D721Med (cell line): ENCODE results near the gene HRH2.

Experiments used
- DNase-seq: peaks from one replicate; pipeline ENCODE4 v3.0.0; 2011; ENCODE audit warnings: low spot score; ENCODE audit not compliant: insufficient read length
- FAIRE-seq: peaks from 2 replicates; lab custom pipeline; 2011; peaks lifted over from hg19 to GRCh38; lab: Jason Lieb, UNC
- CTCF ChIP-seq: IDR thresholded peaks from 2 replicates; pipeline ENCODE4 v1.5.1; 2012; ENCODE audit warnings: mild to moderate bottlenecking, control low read depth; ENCODE audit not compliant: insufficient read depth; ENCODE audit errors: missing control alignments

Gene HRH2

GRCh38 chr5:175675873-175676272 is 18.0 kb downstream of the HRH2 start:
- no peak for TF ChIP-seq CTCF
- DNase-seq (no peak), FAIRE-seq (no peak)

GRCh38 chr5:175677571-175677970 is 19.7 kb downstream of the HRH2 start:
- TF ChIP-seq CTCF = no peak
- FAIRE-seq = no peak
- no peak for DNase-seq

- DNase-seq (no peak), FAIRE-seq (no peak)
- TF ChIP-seq CTCF = no peak
Observed at GRCh38 chr5:175678074-175678473, 20.2 kb downstream of the HRH2 start.

- FAIRE-seq (no peak), DNase-seq (no peak)
- no peak for TF ChIP-seq CTCF
Observed at GRCh38 chr5:175679411-175679810, 21.5 kb downstream of the HRH2 start.

GRCh38 chr5:175680020-175680419 is 22.1 kb downstream of the HRH2 start:
- DNase-seq = no peak
- no peak for FAIRE-seq
- TF ChIP-seq CTCF = no peak

DNA sequence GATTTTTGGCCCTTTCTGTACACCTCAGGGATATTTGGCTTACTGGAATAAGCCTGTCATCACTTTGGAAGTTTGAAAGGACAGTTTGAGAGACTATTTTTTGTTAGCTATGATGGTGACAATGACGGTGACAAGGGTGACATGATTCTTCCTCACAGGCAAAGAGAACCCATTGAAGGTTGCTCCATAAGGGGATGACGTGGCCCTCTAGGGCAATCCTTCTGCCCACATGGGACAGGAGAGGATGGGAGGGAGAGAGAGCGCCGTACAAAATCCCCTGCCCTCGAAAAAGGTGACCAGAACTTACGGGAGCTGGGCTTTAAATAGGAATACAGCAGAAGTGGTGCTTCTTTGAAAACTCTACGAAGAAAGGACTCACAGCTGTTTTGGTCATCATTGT is 22.6 kb downstream of the HRH2 start:
- FAIRE-seq = no peak
- no peak for DNase-seq
- no peak for TF ChIP-seq CTCF

DNA sequence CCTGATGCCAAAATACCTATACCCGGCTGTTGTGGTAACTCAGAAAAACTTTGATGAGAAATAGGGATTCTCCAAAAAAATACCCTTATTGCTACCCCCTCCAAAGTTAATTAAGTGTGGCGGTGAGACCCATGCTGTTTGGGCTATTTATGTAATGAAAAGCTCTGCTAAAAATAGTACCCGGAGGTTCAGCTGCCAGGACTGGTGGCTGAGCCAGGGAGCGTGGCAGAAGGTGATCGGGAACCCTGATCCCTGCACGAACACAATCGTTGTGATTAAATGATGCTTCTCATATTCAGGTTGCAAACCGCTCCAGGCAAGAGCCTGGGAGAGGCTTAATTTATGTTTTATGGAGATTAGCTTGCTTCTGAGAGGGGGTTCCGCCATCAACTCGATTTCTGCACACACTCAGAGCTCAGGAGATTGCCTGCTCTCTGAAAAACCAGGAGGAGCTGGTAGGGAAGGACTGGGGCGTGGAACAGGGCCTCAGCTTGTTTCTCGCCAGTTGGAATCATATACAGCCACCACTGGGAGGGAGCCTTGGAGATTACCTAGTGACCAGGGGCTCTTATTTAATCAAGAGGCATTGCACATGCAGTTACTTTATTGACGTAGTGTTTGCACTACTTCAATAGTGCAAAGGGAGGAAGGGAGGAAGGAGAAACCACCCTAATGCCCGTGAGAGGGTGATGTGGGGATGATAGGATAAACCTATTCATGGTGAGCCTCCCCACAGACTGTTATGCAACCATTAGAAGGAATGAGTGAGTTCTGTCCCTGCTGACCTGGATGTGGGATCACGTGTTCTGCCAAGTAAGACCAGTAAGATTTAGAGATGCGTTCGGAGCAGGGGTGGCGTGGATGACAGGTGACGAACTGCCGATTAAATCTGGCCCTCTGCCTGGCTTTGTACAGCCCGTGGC is 23.4 kb downstream of the HRH2 start:
- DNase-seq = no peak
- no peak for TF ChIP-seq CTCF
- no peak for FAIRE-seq
